ENCODE data around the gene MMP19. TPM values are rescaled to one million over a fixed set of nuclear protein-coding genes. Genes with fewer than 3 reads are reported as not detected.

The MMP19 gene
- total RNA-seq, 1 donor from 2014 or later, result not detected

GRCh38 chr12:55861396-55861795, 18.7 kb upstream of the MMP19 start:
- no peaks in the 10 kb centered on the region for H3K9me3 Mint-ChIP-seq (ENCODE audit: unreplicated experiment)
- H3K4me1 Mint-ChIP-seq (ENCODE audit: low read depth, unreplicated experiment), result no peaks in the 10 kb centered on the region
- no peak for DNase-seq
- H3K27me3 Mint-ChIP-seq (ENCODE audit: unreplicated experiment), result peaks cover 2% of the 10 kb centered on the region
- no peak overlapping the region for H3K27ac Mint-ChIP-seq (ENCODE audit: unreplicated experiment)
- no peak for TF ChIP-seq CTCF (IDR thresholded peaks at IDR 0.05; ENCODE audit: partially characterized antibody, unreplicated experiment)
- H3K4me3 Mint-ChIP-seq (ENCODE audit: unreplicated experiment), result no peak overlapping the region
- H3K36me3 Mint-ChIP-seq (ENCODE audit: unreplicated experiment), result no peaks in the 10 kb centered on the region

GRCh38 chr12:55852740-55853139, 10.0 kb upstream of the MMP19 start:
- Mint-ChIP-seq H3K27me3 (ENCODE audit: unreplicated experiment) (peaks cover 2% of the 10 kb centered on the region), H3K9me3 (ENCODE audit: unreplicated experiment) (peaks cover 1% of the 10 kb centered on the region), H3K4me3 (ENCODE audit: unreplicated experiment) (no peak overlapping the region), H3K4me1 (ENCODE audit: low read depth, unreplicated experiment) (no peaks in the 10 kb centered on the region), H3K27ac (ENCODE audit: unreplicated experiment) (no peak overlapping the region), H3K36me3 (ENCODE audit: unreplicated experiment) (no peaks in the 10 kb centered on the region)
- DNase-seq, result no peak
- no peak for TF ChIP-seq CTCF (IDR thresholded peaks at IDR 0.05; ENCODE audit: partially characterized antibody, unreplicated experiment)

GRCh38 chr12:55850893-55851292, 8.2 kb upstream of the MMP19 start:
- Mint-ChIP-seq H3K4me3 (ENCODE audit: unreplicated experiment) (no peak overlapping the region), H3K27ac (ENCODE audit: unreplicated experiment) (no peak overlapping the region)

GRCh38 chr12:55850401-55850800, 7.7 kb upstream of the MMP19 start:
- no peak overlapping the region for H3K27ac Mint-ChIP-seq (ENCODE audit: unreplicated experiment)
- peaks cover 1% of the 10 kb centered on the region for H3K9me3 Mint-ChIP-seq (ENCODE audit: unreplicated experiment)
- no peak for TF ChIP-seq CTCF (IDR thresholded peaks at IDR 0.05; ENCODE audit: partially characterized antibody, unreplicated experiment)
- DNase-seq, result no peak
- H3K4me1 Mint-ChIP-seq (ENCODE audit: low read depth, unreplicated experiment), result peaks cover 2% of the 10 kb centered on the region
- no peaks in the 10 kb centered on the region for H3K36me3 Mint-ChIP-seq (ENCODE audit: unreplicated experiment)
- no peak overlapping the region for H3K4me3 Mint-ChIP-seq (ENCODE audit: unreplicated experiment)
- peaks cover 2% of the 10 kb centered on the region for H3K27me3 Mint-ChIP-seq (ENCODE audit: unreplicated experiment)

More at GRCh38 chr12:55850893-55851292, 8.2 kb upstream of the MMP19 start:
- H3K36me3 Mint-ChIP-seq (ENCODE audit: unreplicated experiment), result no peaks in the 10 kb centered on the region
- TF ChIP-seq CTCF (IDR thresholded peaks at IDR 0.05; ENCODE audit: partially characterized antibody, unreplicated experiment), result no peak
- H3K9me3 Mint-ChIP-seq (ENCODE audit: unreplicated experiment), result peaks cover 1% of the 10 kb centered on the region
- H3K27me3 Mint-ChIP-seq (ENCODE audit: unreplicated experiment), result peaks cover 2% of the 10 kb centered on the region
- H3K4me1 Mint-ChIP-seq (ENCODE audit: low read depth, unreplicated experiment), result no peaks in the 10 kb centered on the region
- no peak for DNase-seq

- Mint-ChIP-seq H3K27ac (ENCODE audit: unreplicated experiment) (no peak overlapping the region), H3K4me1 (ENCODE audit: low read depth, unreplicated experiment) (peaks cover 4% of the 10 kb centered on the region), H3K36me3 (ENCODE audit: unreplicated experiment) (no peaks in the 10 kb centered on the region), H3K9me3 (ENCODE audit: unreplicated experiment) (no peaks in the 10 kb centered on the region), H3K4me3 (ENCODE audit: unreplicated experiment) (no peak overlapping the region), H3K27me3 (ENCODE audit: unreplicated experiment) (peaks cover 2% of the 10 kb centered on the region)
- no peak for DNase-seq
- TF ChIP-seq CTCF (IDR thresholded peaks at IDR 0.05; ENCODE audit: partially characterized antibody, unreplicated experiment), result no peak
Measured at GRCh38 chr12:55849616-55850343, 7.0 kb upstream of the MMP19 start.
